Measurements from ENCODE around the gene GBP1. TPM values are rescaled to one million over a fixed set of nuclear protein-coding genes. Genes with fewer than 3 reads are reported as not detected.

GBP1 gene
- total and polyA plus RNA-seq, 2 donors (not counting 3 experiments of a cell fraction or from before 2014, with no cell fraction given): 11.6 to 28.0 TPM

GRCh38 chr1:89044970-89045721, 19.9 kb downstream of the GBP1 start:
- intact Hi-C loops (cut with micrococcal nuclease): no loop called here
- FAIRE-seq (peak; percentile 55), DNase-seq (ENCODE audit: low read depth, low spot score) (no peak)
- H3K79me2 ChIP-seq (ENCODE audit: control insufficient read depth, insufficient read depth, low read length): no peaks in the 10 kb centered on the region
- H3K27me3 ChIP-seq (ENCODE audit: control insufficient read depth in 2 of 2, insufficient read depth in 2 of 2, low read length in 2 of 2): no peaks in the 10 kb centered on the region
- H3K9me3 ChIP-seq (replicated peaks; ENCODE audit: control insufficient read depth, insufficient read depth, low read length): no peaks in the 10 kb centered on the region
- H3K9me1 ChIP-seq (replicated peaks; ENCODE audit: control insufficient read depth, extremely low read depth, insufficient read depth, low read length): no peaks in the 10 kb centered on the region
- H4K20me1 ChIP-seq (replicated peaks; ENCODE audit: control insufficient read depth, extremely low read depth, insufficient read depth, low read length): no peaks in the 10 kb centered on the region
- no peak overlapping the region for H3K9ac ChIP-seq (replicated peaks; ENCODE audit: extremely low read depth, insufficient read depth, low read length)
- no peak for TF ChIP-seq FOS (IDR thresholded peaks at IDR 0.05; ENCODE audit: borderline replicate concordance, insufficient read depth, low read length)
- TF ChIP-seq GATA2 (IDR thresholded peaks at IDR 0.05; ENCODE audit: insufficient read depth, insufficient read length, low read depth, low read length): no peak
- TF ChIP-seq EZH2 (IDR thresholded peaks at IDR 0.05; ENCODE audit: borderline replicate concordance, low read depth, low read length, severe bottlenecking): no peak
- no peak for TF ChIP-seq POLR2AphosphoS5 (IDR thresholded peaks at IDR 0.05; ENCODE audit: insufficient read depth, low read depth, low read length)
- TF ChIP-seq CTCF (IDR thresholded peaks at IDR 0.05; ENCODE audit: extremely low read depth in 1 of 2, insufficient read depth in 1 of 2, low read depth in 1 of 2, low read length in 2 of 2): no peak
- no peak for TF ChIP-seq MAX (IDR thresholded peaks at IDR 0.05; ENCODE audit: insufficient read depth, insufficient read length)
- TF ChIP-seq POLR2A (IDR thresholded peaks at IDR 0.05; ENCODE audit: low read depth, low read length): no peak
- TF ChIP-seq MYC (IDR thresholded peaks at IDR 0.05; ENCODE audit: low read depth, low read length): no peak
- TF ChIP-seq JUN (IDR thresholded peaks at IDR 0.05; ENCODE audit: borderline replicate concordance, insufficient read depth, insufficient read length, low read depth): no peak
- dilution Hi-C loops (cut with MboI; ENCODE audit: extremely low pct_ligation_motif_present, low sequenced_read_pairs): no loop called here
- H3K27ac ChIP-seq (ENCODE audit: insufficient read depth, low read depth, low read length): no peak overlapping the region
- ChIA-PET CTCF (interaction anchor here (1.8 kb wide), 1 partner anchor 40 kb away, joined by 6 read pairs; no protein-coding TSS in a partner anchor), POLR2A (no interaction called here)
- no TSS peak for BruUV-seq (replicated peaks)
- no peak overlapping the region for H3K4me2 ChIP-seq (ENCODE audit: insufficient read depth, low read length)
- H3K4me3 ChIP-seq (replicated peaks in 1 of 3; ENCODE audit: insufficient read depth in 1 of 3, low read depth in 1 of 3, low read length in 3 of 3): no peak overlapping the region
- H2AFZ ChIP-seq (ENCODE audit: low read depth, low read length): no peak overlapping the region
- H3K36me3 ChIP-seq (ENCODE audit: control insufficient read depth in 2 of 2, extremely low read depth in 1 of 2, insufficient read depth in 2 of 2, low read length in 2 of 2): no peaks in the 10 kb centered on the region
- H3K4me1 ChIP-seq (ENCODE audit: control insufficient read depth, extremely low read depth, insufficient read depth, low read length): no peaks in the 10 kb centered on the region

Measured in endothelial cell of umbilical vein (primary cell).